HG03442 (cell line): ENCODE results near the gene COQ8A.

ENCODE experiments used
- ATAC-seq: cut with Tn5 transposase; IDR thresholded peaks from one replicate; pipeline ENCODE4 v1.9.1; 2021; ENCODE audit warnings: mild to moderate bottlenecking, moderate library complexity; ENCODE audit not compliant: unreplicated experiment

Gene COQ8A

GRCh38 chr1:226972931-226973330, 32.8 kb downstream of the COQ8A start:
- ATAC-seq: no peak

- no peak for ATAC-seq
Observed at GRCh38 chr1:226973371-226973897, 33.3 kb downstream of the COQ8A start.

- no peak for ATAC-seq
Observed at GRCh38 chr1:226973898-226974543, 33.9 kb downstream of the COQ8A start.

- ATAC-seq: no peak
Observed at GRCh38 chr1:226974544-226975258, 34.6 kb downstream of the COQ8A start.

- ATAC-seq: no peak
Observed at GRCh38 chr1:226975259-226976250, 35.5 kb downstream of the COQ8A start.

- ATAC-seq: no peak
Observed at GRCh38 chr1:226976276-226976977, 36.3 kb downstream of the COQ8A start.

GRCh38 chr1:226976978-226977642, 37.0 kb downstream of the COQ8A start:
- no peak for ATAC-seq

GRCh38 chr1:226977643-226978431, 37.7 kb downstream of the COQ8A start:
- ATAC-seq: no peak

- ATAC-seq: no peak
Observed at GRCh38 chr1:226978432-226979114, 38.5 kb downstream of the COQ8A start.

GRCh38 chr1:226979115-226979516, 39.0 kb downstream of the COQ8A start:
- no peak for ATAC-seq

GRCh38 chr1:226979517-226980121, 39.5 kb downstream of the COQ8A start:
- ATAC-seq: no peak

GRCh38 chr1:226980122-226980560, 40.0 kb downstream of the COQ8A start:
- ATAC-seq: no peak

- ATAC-seq: no peak
Observed at GRCh38 chr1:226980565-226981385, 40.7 kb downstream of the COQ8A start.

GRCh38 chr1:226981386-226981817, 41.3 kb downstream of the COQ8A start:
- no peak for ATAC-seq

- no peak for ATAC-seq
Observed at GRCh38 chr1:226981838-226982237, 41.7 kb downstream of the COQ8A start.

- ATAC-seq: no peak
Observed at GRCh38 chr1:226982451-226983177, 42.5 kb downstream of the COQ8A start.
